ENCODE measurements around the gene SLC10A7. TPM values are rescaled to one million over a fixed set of nuclear protein-coding genes. Genes with fewer than 3 reads are reported as not detected.

SLC10A7 gene
- polyA plus RNA-seq, 1 donor (not counting 4 experiments of a cell fraction or from before 2014, with no cell fraction given) = 12.7 TPM

DNA sequence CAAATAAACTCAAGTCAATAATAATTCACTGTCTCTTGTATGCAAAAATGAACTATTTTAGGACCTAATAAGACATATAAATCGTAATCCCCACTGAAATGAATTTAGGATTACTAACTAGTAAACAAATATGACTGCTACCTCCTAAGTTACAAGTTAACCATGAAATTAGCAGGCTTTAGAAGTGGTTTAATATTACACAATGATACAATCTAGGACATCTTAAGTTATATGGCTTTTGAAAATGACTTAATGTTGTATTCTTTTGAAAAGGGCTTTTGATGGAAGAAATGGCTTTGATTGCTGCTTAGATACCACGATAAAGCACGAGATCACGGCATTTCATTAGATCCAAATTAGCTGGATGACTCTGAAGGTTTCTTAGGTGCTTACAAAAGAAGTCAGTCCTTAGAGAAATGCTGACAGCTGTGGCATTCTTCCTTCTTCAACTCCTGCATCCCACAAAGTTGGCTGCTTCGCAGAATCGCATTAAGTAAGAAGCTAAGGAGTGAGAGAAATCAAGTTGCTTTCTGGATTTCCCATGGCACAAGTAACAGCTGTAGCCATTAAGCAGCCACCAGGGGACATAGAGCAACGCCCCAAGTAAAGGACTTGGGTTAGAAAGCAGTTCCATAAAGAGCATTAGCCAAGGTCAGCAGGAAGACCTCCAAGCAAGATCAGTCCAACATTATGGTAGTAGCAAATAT lies 6.9 kb downstream of the SLC10A7 start:
- no peaks in the 10 kb centered on the region for H3K9me1 ChIP-seq (ENCODE audit: control insufficient read depth, extremely low read depth, insufficient read depth, low read length)
- TF ChIP-seq, protein P1, sequence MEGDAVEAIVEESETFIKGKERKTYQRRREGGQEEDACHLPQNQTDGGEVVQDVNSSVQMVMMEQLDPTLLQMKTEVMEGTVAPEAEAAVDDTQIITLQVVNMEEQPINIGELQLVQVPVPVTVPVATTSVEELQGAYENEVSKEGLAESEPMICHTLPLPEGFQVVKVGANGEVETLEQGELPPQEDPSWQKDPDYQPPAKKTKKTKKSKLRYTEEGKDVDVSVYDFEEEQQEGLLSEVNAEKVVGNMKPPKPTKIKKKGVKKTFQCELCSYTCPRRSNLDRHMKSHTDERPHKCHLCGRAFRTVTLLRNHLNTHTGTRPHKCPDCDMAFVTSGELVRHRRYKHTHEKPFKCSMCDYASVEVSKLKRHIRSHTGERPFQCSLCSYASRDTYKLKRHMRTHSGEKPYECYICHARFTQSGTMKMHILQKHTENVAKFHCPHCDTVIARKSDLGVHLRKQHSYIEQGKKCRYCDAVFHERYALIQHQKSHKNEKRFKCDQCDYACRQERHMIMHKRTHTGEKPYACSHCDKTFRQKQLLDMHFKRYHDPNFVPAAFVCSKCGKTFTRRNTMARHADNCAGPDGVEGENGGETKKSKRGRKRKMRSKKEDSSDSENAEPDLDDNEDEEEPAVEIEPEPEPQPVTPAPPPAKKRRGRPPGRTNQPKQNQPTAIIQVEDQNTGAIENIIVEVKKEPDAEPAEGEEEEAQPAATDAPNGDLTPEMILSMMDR (optimal IDR thresholded peaks at IDR 0.05 in 1 of 3, IDR thresholded peaks at IDR 0.05 in 1 of 3, conservative IDR thresholded peaks at IDR 0.05 in 1 of 3; ENCODE audit: extremely low read depth in 1 of 3, insufficient read depth in 2 of 3, low read length in 3 of 3) = no peak
- TF ChIP-seq EZH2 (IDR thresholded peaks at IDR 0.05; ENCODE audit: low read length) = no peak
- peaks cover 2 to 3% of the 10 kb centered on the region in 2 experiments for H3K36me3 ChIP-seq (ENCODE audit: control insufficient read depth in 2 of 2, extremely low read depth in 1 of 2, insufficient read depth in 2 of 2, low read length in 2 of 2)
- FAIRE-seq (no peak), DNase-seq (ENCODE audit: low read depth, low spot score) (no peak)
- no peak overlapping the region for H2AFZ ChIP-seq (ENCODE audit: control insufficient read depth, low read length)
- H3K4me2 ChIP-seq (ENCODE audit: control insufficient read depth, extremely low read depth, insufficient read depth, low read depth, low read length) = no peak overlapping the region
- H3K9me3 ChIP-seq (ENCODE audit: control insufficient read depth, low read depth, low read length) = no peaks in the 10 kb centered on the region
- H3K9ac ChIP-seq (ENCODE audit: control insufficient read depth, extremely low read depth, insufficient read depth, low read length) = no peak overlapping the region
- no peak overlapping the region for H3K27ac ChIP-seq (ENCODE audit: control insufficient read depth, insufficient read depth, low read length)
- no peaks in the 10 kb centered on the region for H3K27me3 ChIP-seq (ENCODE audit: control insufficient read depth, extremely low read depth, insufficient read depth, low read length)
- peaks cover 6% of the 10 kb centered on the region for H3K4me1 ChIP-seq (ENCODE audit: control insufficient read depth, extremely low read depth, insufficient read depth, low read length)
- dilution Hi-C loops (cut with MboI; ENCODE audit: extremely low pct_ligation_motif_present, low sequenced_read_pairs) = no loop called here
- no peaks in the 10 kb centered on the region for H4K20me1 ChIP-seq (ENCODE audit: control insufficient read depth, extremely low read depth, insufficient read depth, low read length)
- H3K4me3 ChIP-seq (ENCODE audit: control insufficient read depth in 2 of 3, extremely low read depth in 1 of 3, insufficient read depth in 2 of 3, low read depth in 1 of 3, low read length in 3 of 3) = no peak overlapping the region
- peaks cover 21% of the 10 kb centered on the region for H3K79me2 ChIP-seq (ENCODE audit: control insufficient read depth, insufficient read depth, low read length)

DNA sequence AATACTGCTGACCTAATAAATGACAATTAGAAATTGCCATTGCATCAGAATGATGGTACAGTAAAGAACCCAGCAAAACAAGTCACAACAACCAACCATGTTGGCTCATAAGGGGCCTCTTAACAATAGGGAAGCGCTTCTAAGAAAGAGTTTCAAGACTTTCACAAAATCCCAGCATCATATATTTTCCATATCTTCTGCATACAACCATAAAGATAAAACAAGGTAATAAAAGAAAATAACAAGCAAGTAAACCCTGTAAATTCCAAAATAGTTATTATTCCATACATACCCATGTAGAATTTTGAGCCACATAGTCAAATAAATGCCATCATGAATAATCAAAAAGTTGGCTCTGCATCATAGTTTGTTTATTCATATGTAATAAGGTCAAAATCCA lies 8.2 kb downstream of the SLC10A7 start:
- H3K27ac ChIP-seq (ENCODE audit: control insufficient read depth, insufficient read depth, low read length) = no peak overlapping the region
- H3K9ac ChIP-seq (ENCODE audit: control insufficient read depth, extremely low read depth, insufficient read depth, low read length) = no peak overlapping the region
- H3K4me3 ChIP-seq (ENCODE audit: control insufficient read depth in 2 of 3, extremely low read depth in 1 of 3, insufficient read depth in 2 of 3, low read depth in 1 of 3, low read length in 3 of 3) = no peak overlapping the region
- dilution Hi-C loops (cut with MboI; ENCODE audit: extremely low pct_ligation_motif_present, low sequenced_read_pairs) = no loop called here
- H3K79me2 ChIP-seq (ENCODE audit: control insufficient read depth, insufficient read depth, low read length) = peaks cover 12% of the 10 kb centered on the region
- DNase-seq (ENCODE audit: low read depth, low spot score) (no peak), FAIRE-seq (no peak)
- no peaks in the 10 kb centered on the region for H4K20me1 ChIP-seq (ENCODE audit: control insufficient read depth, extremely low read depth, insufficient read depth, low read length)
- H3K36me3 ChIP-seq (ENCODE audit: control insufficient read depth in 2 of 2, extremely low read depth in 1 of 2, insufficient read depth in 2 of 2, low read length in 2 of 2) = peaks cover 2 to 3% of the 10 kb centered on the region in 2 experiments
- no peaks in the 10 kb centered on the region for H3K9me1 ChIP-seq (ENCODE audit: control insufficient read depth, extremely low read depth, insufficient read depth, low read length)
- H3K9me3 ChIP-seq (ENCODE audit: control insufficient read depth, low read depth, low read length) = no peaks in the 10 kb centered on the region
- TF ChIP-seq EZH2 (IDR thresholded peaks at IDR 0.05; ENCODE audit: low read length) = no peak
- TF ChIP-seq, protein P1 (optimal IDR thresholded peaks at IDR 0.05 in 1 of 3, IDR thresholded peaks at IDR 0.05 in 1 of 3, conservative IDR thresholded peaks at IDR 0.05 in 1 of 3; ENCODE audit: extremely low read depth in 1 of 3, insufficient read depth in 2 of 3, low read length in 3 of 3) = no peak
- H3K4me1 ChIP-seq (ENCODE audit: control insufficient read depth, extremely low read depth, insufficient read depth, low read length) = no peaks in the 10 kb centered on the region
- no peak overlapping the region for H3K4me2 ChIP-seq (ENCODE audit: control insufficient read depth, extremely low read depth, insufficient read depth, low read depth, low read length)
- no peaks in the 10 kb centered on the region for H3K27me3 ChIP-seq (ENCODE audit: control insufficient read depth, extremely low read depth, insufficient read depth, low read length)
- no peak overlapping the region for H2AFZ ChIP-seq (ENCODE audit: control insufficient read depth, low read length)

All from keratinocyte (primary cell).